Subcutaneous adipose tissue (tissue), 4 donors: ENCODE measurements around the gene SCAF8. TPM values are rescaled to one million over a fixed set of nuclear protein-coding genes. Genes with fewer than 3 reads are reported as not detected.

Source experiments
- CTCF ChIP-seq: fragments of 450-650 bp; IDR thresholded peaks from one replicate; pipeline ENCODE4 v1.5.1; 2016; ENCODE audit warnings: low read depth, mild to moderate bottlenecking, control low read depth, antibody characterized with exemption, moderate library complexity
- total RNA-seq, 4 donors: library from RNA; depleted of rRNA; stranded (reverse); fragments of >200 nt; gene quantifications; one replicate each; pipeline ENCODE4 v1.1.0, GENCODE V29; 2016

The SCAF8 gene
- total RNA-seq, 4 donors from 2014 or later: 31.1 to 42.9 (median 38.2) TPM

GRCh38 chr6:154703124-154703523, 30.1 kb upstream of the SCAF8 start:
- no peak for TF ChIP-seq CTCF

GRCh38 chr6:154705471-154706113, 27.6 kb upstream of the SCAF8 start:
- no peak for TF ChIP-seq CTCF

GRCh38 chr6:154706389-154706788, 26.8 kb upstream of the SCAF8 start:
- TF ChIP-seq CTCF: no peak

GRCh38 chr6:154709621-154710020, 23.6 kb upstream of the SCAF8 start:
- TF ChIP-seq CTCF: no peak

GRCh38 chr6:154710689-154711088, 22.5 kb upstream of the SCAF8 start:
- TF ChIP-seq CTCF: no peak

GRCh38 chr6:154715446-154715845, 17.8 kb upstream of the SCAF8 start:
- no peak for TF ChIP-seq CTCF

- no peak for TF ChIP-seq CTCF
Measured at GRCh38 chr6:154719433-154719832, 13.8 kb upstream of the SCAF8 start.
